HepG2 (cell line): ENCODE measurements around the gene C10orf143. TPM values are rescaled to one million over a fixed set of nuclear protein-coding genes. Genes with fewer than 3 reads are reported as not detected.

Experiments
- ATF5 ChIP-seq: sonication (generic); formaldehyde crosslinking; IDR thresholded peaks from 2 replicates; pipeline ENCODE4 v1.4.0; 2020; ENCODE audit warnings: mild to moderate bottlenecking, low read depth, missing genetic modification reagents
- DMTF1 ChIP-seq: sonication (generic); formaldehyde crosslinking; IDR thresholded peaks from 2 replicates; pipeline ENCODE4 v1.4.0; 2020; ENCODE audit warnings: mild to moderate bottlenecking, missing genetic modification reagents
- FOXO4 ChIP-seq: sonication (generic); formaldehyde crosslinking; conservative IDR thresholded peaks from 2 replicates; pipeline ENCODE4 v1.8.1; 2023; ENCODE audit warnings: missing genetic modification reagents
- HNF1B ChIP-seq: sonication (generic); formaldehyde crosslinking; IDR thresholded peaks from 2 replicates; pipeline ENCODE4 v1.5.1; 2020; ENCODE audit warnings: mild to moderate bottlenecking, moderate library complexity, missing genetic modification reagents
- JUN ChIP-seq: sonication (generic); formaldehyde crosslinking; IDR thresholded peaks from 2 replicates; pipeline ENCODE4 v1.4.0; 2020; ENCODE audit warnings: mild to moderate bottlenecking, missing genetic modification reagents
- MATR3 ChIP-seq: sonication (generic); formaldehyde crosslinking; IDR thresholded peaks from 2 replicates; pipeline ENCODE4 v1.4.0; 2020; ENCODE audit warnings: missing genetic modification reagents
- MED13 ChIP-seq: sonication (generic); formaldehyde crosslinking; IDR thresholded peaks from 2 replicates; pipeline ENCODE4 v1.5.0; 2020; ENCODE audit warnings: missing genetic modification reagents
- NAIF1 ChIP-seq: sonication (generic); formaldehyde crosslinking; IDR thresholded peaks from 2 replicates; pipeline ENCODE4 v1.5.0; 2020; ENCODE audit warnings: mild to moderate bottlenecking, missing genetic modification reagents, borderline replicate concordance
- SIX1 ChIP-seq: sonication (generic); formaldehyde crosslinking; IDR thresholded peaks from 2 replicates; pipeline ENCODE4 v1.4.0; 2020; ENCODE audit warnings: missing genetic modification reagents, borderline replicate concordance
- SP5 ChIP-seq: IDR thresholded peaks from 2 replicates; pipeline ENCODE4 v1.6.1; 2016; ENCODE audit warnings: low read depth, borderline replicate concordance
- THAP7 ChIP-seq: sonication (generic); formaldehyde crosslinking; IDR thresholded peaks from 2 replicates; pipeline ENCODE4 v1.8.1; 2023; ENCODE audit warnings: mild to moderate bottlenecking, missing genetic modification reagents
- ZBTB3 ChIP-seq: sonication (generic); formaldehyde crosslinking; IDR thresholded peaks from 2 replicates; pipeline ENCODE4 v1.4.0; 2020; ENCODE audit warnings: low read depth, mild to moderate bottlenecking, moderate library complexity, missing genetic modification reagents, borderline replicate concordance
- ZFP91 ChIP-seq: sonication (generic); formaldehyde crosslinking; IDR thresholded peaks from 2 replicates; pipeline ENCODE4 v1.9.0; 2022; ENCODE audit warnings: missing genetic modification reagents, mild to moderate bottlenecking, borderline replicate concordance
- ZNF34 ChIP-seq: sonication (generic); formaldehyde crosslinking; IDR thresholded peaks from 2 replicates; pipeline ENCODE4 v1.4.0; 2020; ENCODE audit warnings: mild to moderate bottlenecking, missing genetic modification reagents, borderline replicate concordance
- ZNF362 ChIP-seq: sonication (generic); formaldehyde crosslinking; IDR thresholded peaks from 2 replicates; pipeline ENCODE4 v1.4.0; 2020; ENCODE audit warnings: missing genetic modification reagents, mild to moderate bottlenecking, borderline replicate concordance
- ZNF7 ChIP-seq: IDR thresholded peaks from 2 replicates; pipeline ENCODE4 v1.6.1; 2016; ENCODE audit warnings: missing biosample characterization, missing genetic modification reagents
- ZNF850 ChIP-seq: sonication (generic); formaldehyde crosslinking; conservative IDR thresholded peaks from 2 replicates; pipeline ENCODE4 v1.9.0; 2021; ENCODE audit warnings: mild to moderate bottlenecking, missing genetic modification reagents
- polyA plus RNA-seq, 8 experiments: library from polyadenylated mRNA; depleted of rRNA in 3 of 8; stranded (reverse) in 7 of 8; unstranded in 1 of 8; fragments of >200 nt; fragmentation: Illumina TruSeq in 4 of 8; extraction: Trizol in 4 of 8; gene quantifications; 2 replicates each; pipeline versions ENCODE4 v1.2.1 to v1.2.3, GENCODE V29; 2011 to 2016; ENCODE audit warnings: low read depth in 4 of 8, missing spikeins in 1 of 8, mixed read lengths in 1 of 8; ENCODE audit not compliant: insufficient read depth in 1 of 8
- total RNA-seq, 5 experiments: library from RNA; depleted of rRNA; stranded (reverse); fragments of >200 nt; fragmentation: Illumina TruSeq; extraction: Trizol; gene quantifications; 2 replicates each; pipeline ENCODE4 v1.2.3, GENCODE V29; 2016; ENCODE audit warnings: low read depth in 1 of 5

C10orf143 gene
- total and polyA plus RNA-seq, 2 of the 13 experiments (the other 11 are each of a cell fraction or from before 2014, with no cell fraction given): 0.21 to 0.91 TPM

- TF ChIP-seq HNF1B (CRISPR knock-in tag): peak; percentile 56
- peak; percentile 63; the same call in 1 of the 2 replicates for TF ChIP-seq ATF5
- no peak; the same call in 1 of the 2 replicates for TF ChIP-seq NAIF1 (CRISPR knock-in tag)
- 0 out of 2 replicates have a peak, but pooled peaks have one; percentile 27 for TF ChIP-seq DMTF1 (CRISPR knock-in tag)
- no peak for TF ChIP-seq SIX1 (CRISPR knock-in tag)
- no peak for TF ChIP-seq MATR3
- no peak for TF ChIP-seq MED13 (CRISPR knock-in tag)
- 0 out of 2 replicates have a peak, but pooled peaks have one; percentile 38 for TF ChIP-seq JUN (CRISPR knock-in tag)
- TF ChIP-seq ZNF7 (CRISPR knock-in tag): no peak
- TF ChIP-seq ZBTB3 (CRISPR knock-in tag): no peak
- peak; percentile 83; the same call in 1 of the 2 replicates for TF ChIP-seq ZFP91 (CRISPR knock-in tag)
- TF ChIP-seq FOXO4 (CRISPR knock-in tag): no peak
- peak; percentile 77; the same call in 1 of the 2 replicates for TF ChIP-seq SP5 (CRISPR knock-in tag)
- TF ChIP-seq ZNF850: no peak
- no peak for TF ChIP-seq THAP7 (CRISPR knock-in tag)
- TF ChIP-seq ZNF34: no peak
- 0 out of 2 replicates have a peak, but pooled peaks have one; percentile 8 for TF ChIP-seq ZNF362 (CRISPR knock-in tag)
These were observed at the start of gene C10orf143 (continued) for GRCh38 chr10:130110246-130111112.
